ENCODE measurements around the gene NR3C2. TPM values are rescaled to one million over a fixed set of nuclear protein-coding genes. Genes with fewer than 3 reads are reported as not detected.

The NR3C2 gene
- total RNA-seq, 1 donor from 2014 or later, result 2.5 TPM

- no peaks in the 10 kb centered on the region for H3K9me3 ChIP-seq (ENCODE audit: insufficient read depth, low read depth, low read length)
- H3K79me2 ChIP-seq (ENCODE audit: insufficient read depth, low read length), result no peaks in the 10 kb centered on the region
- Mint-ChIP-seq H3K4me1 (ENCODE audit: low read depth, unreplicated experiment) (peaks cover under 1% of the 10 kb centered on the region), H3K9me3 (ENCODE audit: unreplicated experiment) (peaks cover 7% of the 10 kb centered on the region), H3K36me3 (ENCODE audit: low read depth, unreplicated experiment) (peaks cover 5% of the 10 kb centered on the region), H3K27me3 (ENCODE audit: low read depth, unreplicated experiment) (peaks cover 3% of the 10 kb centered on the region), H3K4me3 (ENCODE audit: unreplicated experiment) (no peak overlapping the region), H3K27ac (ENCODE audit: unreplicated experiment) (no peak overlapping the region)
- DNase-seq (ENCODE audit: low read depth) (no peak), FAIRE-seq (no peak)
- H3K4me3 ChIP-seq (ENCODE audit: insufficient read depth, low read depth, low read length), result no peak overlapping the region
- H3K27me3 ChIP-seq (ENCODE audit: insufficient read depth, low read length), result no peaks in the 10 kb centered on the region
- no peak overlapping the region for H2AFZ ChIP-seq (ENCODE audit: low read depth, low read length)
- no peaks in the 10 kb centered on the region for H3K36me3 ChIP-seq (ENCODE audit: insufficient read depth, low read length)
- H3K9ac ChIP-seq (ENCODE audit: low read length), result no peak overlapping the region
- no peak for TF ChIP-seq EZH2 (IDR thresholded peaks at IDR 0.05; ENCODE audit: insufficient read depth, low read length)
- TF ChIP-seq, protein P1, sequence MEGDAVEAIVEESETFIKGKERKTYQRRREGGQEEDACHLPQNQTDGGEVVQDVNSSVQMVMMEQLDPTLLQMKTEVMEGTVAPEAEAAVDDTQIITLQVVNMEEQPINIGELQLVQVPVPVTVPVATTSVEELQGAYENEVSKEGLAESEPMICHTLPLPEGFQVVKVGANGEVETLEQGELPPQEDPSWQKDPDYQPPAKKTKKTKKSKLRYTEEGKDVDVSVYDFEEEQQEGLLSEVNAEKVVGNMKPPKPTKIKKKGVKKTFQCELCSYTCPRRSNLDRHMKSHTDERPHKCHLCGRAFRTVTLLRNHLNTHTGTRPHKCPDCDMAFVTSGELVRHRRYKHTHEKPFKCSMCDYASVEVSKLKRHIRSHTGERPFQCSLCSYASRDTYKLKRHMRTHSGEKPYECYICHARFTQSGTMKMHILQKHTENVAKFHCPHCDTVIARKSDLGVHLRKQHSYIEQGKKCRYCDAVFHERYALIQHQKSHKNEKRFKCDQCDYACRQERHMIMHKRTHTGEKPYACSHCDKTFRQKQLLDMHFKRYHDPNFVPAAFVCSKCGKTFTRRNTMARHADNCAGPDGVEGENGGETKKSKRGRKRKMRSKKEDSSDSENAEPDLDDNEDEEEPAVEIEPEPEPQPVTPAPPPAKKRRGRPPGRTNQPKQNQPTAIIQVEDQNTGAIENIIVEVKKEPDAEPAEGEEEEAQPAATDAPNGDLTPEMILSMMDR (IDR thresholded peaks at IDR 0.05; ENCODE audit: insufficient read depth, low read depth, low read length), result no peak
- no peak overlapping the region for H3K4me2 ChIP-seq (ENCODE audit: low read length)
- H4K20me1 ChIP-seq (ENCODE audit: insufficient read depth, low read length), result no peaks in the 10 kb centered on the region
- no peaks in the 10 kb centered on the region for H3K4me1 ChIP-seq (ENCODE audit: insufficient read depth, low read length)
- H3K27ac ChIP-seq (ENCODE audit: low read depth, low read length), result no peak overlapping the region
Measured at GRCh38 chr4:148171596-148171995, 270.6 kb downstream of the NR3C2 start.

GRCh38 chr4:148170408-148171365, 271.5 kb downstream of the NR3C2 start:
- DNase-seq (ENCODE audit: low read depth) (no peak), FAIRE-seq (no peak)
- Mint-ChIP-seq H3K36me3 (ENCODE audit: low read depth, unreplicated experiment) (peaks cover 5% of the 10 kb centered on the region), H3K27ac (ENCODE audit: unreplicated experiment) (no peak overlapping the region), H3K27me3 (ENCODE audit: low read depth, unreplicated experiment) (no peaks in the 10 kb centered on the region), H3K4me1 (ENCODE audit: low read depth, unreplicated experiment) (peaks cover 8% of the 10 kb centered on the region), H3K4me3 (ENCODE audit: unreplicated experiment) (no peak overlapping the region), H3K9me3 (ENCODE audit: unreplicated experiment) (peaks cover 7% of the 10 kb centered on the region)
- H3K4me1 ChIP-seq (ENCODE audit: insufficient read depth, low read length), result no peaks in the 10 kb centered on the region
- TF ChIP-seq EZH2 (IDR thresholded peaks at IDR 0.05; ENCODE audit: insufficient read depth, low read length), result no peak
- TF ChIP-seq, protein P1 (IDR thresholded peaks at IDR 0.05; ENCODE audit: insufficient read depth, low read depth, low read length), result no peak
- H3K4me3 ChIP-seq (ENCODE audit: insufficient read depth, low read depth, low read length), result no peak overlapping the region
- no peaks in the 10 kb centered on the region for H3K36me3 ChIP-seq (ENCODE audit: insufficient read depth, low read length)
- no peaks in the 10 kb centered on the region for H3K9me3 ChIP-seq (ENCODE audit: insufficient read depth, low read depth, low read length)
- H3K4me2 ChIP-seq (ENCODE audit: low read length), result no peak overlapping the region
- H3K27ac ChIP-seq (ENCODE audit: low read depth, low read length), result no peak overlapping the region
- no peak overlapping the region for H3K9ac ChIP-seq (ENCODE audit: low read length)
- H3K27me3 ChIP-seq (ENCODE audit: insufficient read depth, low read length), result no peaks in the 10 kb centered on the region
- H3K79me2 ChIP-seq (ENCODE audit: insufficient read depth, low read length), result no peaks in the 10 kb centered on the region
- H4K20me1 ChIP-seq (ENCODE audit: insufficient read depth, low read length), result no peaks in the 10 kb centered on the region
- H2AFZ ChIP-seq (ENCODE audit: low read depth, low read length), result no peak overlapping the region

- H3K36me3 ChIP-seq (ENCODE audit: insufficient read depth, low read length), result no peaks in the 10 kb centered on the region
- H3K27ac ChIP-seq (ENCODE audit: low read depth, low read length), result no peak overlapping the region
- H3K36me3 Mint-ChIP-seq (ENCODE audit: low read depth, unreplicated experiment), result no peaks in the 10 kb centered on the region
- no peak for DNase-seq (ENCODE audit: low read depth)
- H3K9me3 ChIP-seq (ENCODE audit: insufficient read depth, low read depth, low read length), result no peaks in the 10 kb centered on the region
- H3K9me3 Mint-ChIP-seq (ENCODE audit: unreplicated experiment), result no peaks in the 10 kb centered on the region
- H3K4me3 ChIP-seq (ENCODE audit: insufficient read depth, low read depth, low read length), result no peak overlapping the region
- H3K27ac Mint-ChIP-seq (ENCODE audit: unreplicated experiment), result no peak overlapping the region
- no peak overlapping the region for H3K4me2 ChIP-seq (ENCODE audit: low read length)
- no peaks in the 10 kb centered on the region for H3K27me3 Mint-ChIP-seq (ENCODE audit: low read depth, unreplicated experiment)
- H3K4me1 ChIP-seq (ENCODE audit: insufficient read depth, low read length), result no peaks in the 10 kb centered on the region
- no peak overlapping the region for H3K4me3 Mint-ChIP-seq (ENCODE audit: unreplicated experiment)
- no peaks in the 10 kb centered on the region for H3K79me2 ChIP-seq (ENCODE audit: insufficient read depth, low read length)
- H4K20me1 ChIP-seq (ENCODE audit: insufficient read depth, low read length), result no peaks in the 10 kb centered on the region
- no peak overlapping the region for H2AFZ ChIP-seq (ENCODE audit: low read depth, low read length)
- TF ChIP-seq, protein P1 (IDR thresholded peaks at IDR 0.05; ENCODE audit: insufficient read depth, low read depth, low read length), result no peak
- no peak for TF ChIP-seq EZH2 (IDR thresholded peaks at IDR 0.05; ENCODE audit: insufficient read depth, low read length)
- FAIRE-seq, result no peak
- no peaks in the 10 kb centered on the region for H3K27me3 ChIP-seq (ENCODE audit: insufficient read depth, low read length)
- H3K9ac ChIP-seq (ENCODE audit: low read length), result no peak overlapping the region
- peaks cover 21% of the 10 kb centered on the region for H3K4me1 Mint-ChIP-seq (ENCODE audit: low read depth, unreplicated experiment)
Measured at GRCh38 chr4:148166132-148166591, 276.1 kb downstream of the NR3C2 start.
